Measurements from ENCODE around the gene VPS13A. TPM values are rescaled to one million over a fixed set of nuclear protein-coding genes. Genes with fewer than 3 reads are reported as not detected.

Gene VPS13A
- total RNA-seq, 2 experiments from 2014 or later = 34.4 to 37.0 TPM

DNA sequence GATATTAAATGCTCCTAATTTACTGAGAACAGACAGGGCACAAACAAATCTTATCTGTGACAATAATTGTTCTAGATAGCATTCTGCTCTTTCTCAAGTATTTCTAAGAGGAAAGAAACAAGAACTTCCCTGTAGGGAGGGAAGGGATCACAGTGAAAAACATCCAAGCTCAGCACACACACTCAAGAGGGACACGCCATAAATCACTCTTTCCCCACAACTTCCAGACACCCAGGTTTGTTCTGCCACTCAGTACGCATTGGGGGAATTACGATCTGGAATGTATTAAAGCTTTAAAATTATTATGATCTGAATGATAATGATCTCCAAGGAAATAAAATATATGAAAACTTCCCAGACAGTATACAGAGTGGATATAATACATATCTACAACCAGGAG is 249.4 kb downstream of the VPS13A start:
- Mint-ChIP-seq H3K27ac (no peak overlapping the region), H3K36me3 (ENCODE audit: low read depth) (peaks cover 2% of the 10 kb centered on the region), H3K4me1 (ENCODE audit: low read depth) (no peaks in the 10 kb centered on the region), H3K9me3 (peaks cover 2% of the 10 kb centered on the region), H3K27me3 (no peaks in the 10 kb centered on the region), H3K4me3 (no peak overlapping the region)
- ChIA-PET CTCF (no interaction called here), POLR2A (no interaction called here)
- ATAC-seq (no peak), DNase-seq (no peak)
- intact Hi-C loops (cut with micrococcal nuclease) = no loop called here
- TF ChIP-seq CTCF (IDR thresholded peaks at IDR 0.05) = no peak

DNA sequence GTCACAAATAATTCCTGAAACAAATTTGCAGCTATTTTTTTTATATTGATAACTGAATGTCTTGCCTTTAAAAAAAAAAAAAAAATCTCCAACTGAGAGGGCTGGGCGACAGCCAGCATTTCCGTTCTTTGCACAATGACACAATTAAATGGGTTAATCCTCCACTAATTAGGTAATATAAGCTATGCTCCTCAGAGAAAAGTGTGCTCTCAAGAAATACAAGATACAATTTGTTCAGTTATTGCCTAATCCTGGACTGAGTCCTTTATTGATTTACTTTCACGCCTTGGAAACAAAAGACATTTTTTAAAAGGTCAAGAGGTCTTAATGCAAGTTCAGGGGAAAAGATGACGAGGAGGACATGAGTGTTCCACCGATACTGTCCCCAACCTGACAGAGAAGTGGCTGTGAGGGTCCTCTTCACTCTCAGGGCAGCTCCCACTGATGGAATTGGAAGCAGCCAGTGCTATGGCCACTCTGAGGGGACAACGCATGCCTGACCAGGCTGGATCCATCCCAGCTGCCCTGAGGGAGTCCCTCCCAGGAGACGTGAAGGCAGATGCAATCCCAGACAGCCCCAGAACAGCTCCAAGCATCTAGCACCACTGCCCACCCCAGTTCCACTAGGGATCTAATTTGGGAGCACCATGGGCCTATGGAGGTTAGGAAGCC is 250.1 kb downstream of the VPS13A start:
- Mint-ChIP-seq H3K4me1 (ENCODE audit: low read depth) (no peaks in the 10 kb centered on the region), H3K4me3 (no peak overlapping the region), H3K9me3 (peaks cover 2% of the 10 kb centered on the region), H3K27me3 (no peaks in the 10 kb centered on the region), H3K36me3 (ENCODE audit: low read depth) (peaks cover 2% of the 10 kb centered on the region), H3K27ac (no peak overlapping the region)
- ATAC-seq (no peak), DNase-seq (no peak)
- POLR2A ChIA-PET = no interaction called here
- TF ChIP-seq CTCF (IDR thresholded peaks at IDR 0.05) = no peak
- intact Hi-C loops (cut with micrococcal nuclease) = no loop called here
- CTCF ChIA-PET = interaction anchor here (0.6 kb wide), 1 partner anchor 671 kb away, joined by 3 read pairs; no protein-coding TSS in a partner anchor

GRCh38 chr9:77429928-77430327 is 252.6 kb downstream of the VPS13A start:
- ChIA-PET POLR2A (no interaction called here), CTCF (interaction anchor here (1.4 kb wide), 1 partner anchor 27 kb away, joined by 8 read pairs; no protein-coding TSS in a partner anchor)
- Mint-ChIP-seq H3K9me3 (no peaks in the 10 kb centered on the region), H3K27ac (no peak overlapping the region), H3K4me3 (no peak overlapping the region), H3K4me1 (ENCODE audit: low read depth) (peaks cover 4% of the 10 kb centered on the region), H3K27me3 (no peaks in the 10 kb centered on the region), H3K36me3 (ENCODE audit: low read depth) (no peaks in the 10 kb centered on the region)
- no peak for ATAC-seq
- DNase-seq = no peak
- intact Hi-C loops (cut with micrococcal nuclease) = no loop called here
- TF ChIP-seq CTCF (IDR thresholded peaks at IDR 0.05) = no peak

DNA sequence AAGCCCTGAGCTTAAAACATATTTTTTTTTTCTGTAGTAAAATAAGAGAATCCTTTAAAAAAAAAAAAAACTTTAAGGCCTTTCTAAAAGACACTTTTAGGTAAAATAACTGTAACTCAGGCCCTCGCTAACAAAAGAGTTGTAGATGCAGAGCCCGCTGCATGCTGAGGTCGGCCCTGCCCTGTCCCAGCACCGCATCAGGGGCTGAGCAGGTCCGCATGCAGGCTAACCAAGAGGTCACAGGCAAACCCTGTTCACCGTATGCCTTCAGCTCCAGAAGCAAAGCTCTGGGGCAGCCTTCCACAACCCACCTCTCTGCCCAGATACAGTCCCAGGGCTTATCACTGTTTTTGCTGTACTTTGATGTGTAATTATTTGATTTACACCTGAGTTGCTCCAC is 254.7 kb downstream of the VPS13A start:
- CTCF ChIA-PET = interaction anchor here (1.2 to 4.1 kb wide), 4 partner anchors 18 to 603 kb away, joined by 3 to 44 read pairs (median 18); no protein-coding TSS in a partner anchor
- H3K9me3 Mint-ChIP-seq = no peaks in the 10 kb centered on the region
- POLR2A ChIA-PET = no interaction called here
- H3K4me3 Mint-ChIP-seq = no peak overlapping the region
- intact Hi-C loops (cut with micrococcal nuclease) = no loop called here
- H3K36me3 Mint-ChIP-seq (ENCODE audit: low read depth) = no peaks in the 10 kb centered on the region
- ATAC-seq = no peak
- H3K4me1 Mint-ChIP-seq (ENCODE audit: low read depth) = peaks cover 4% of the 10 kb centered on the region
- no peak for DNase-seq
- no peaks in the 10 kb centered on the region for H3K27me3 Mint-ChIP-seq
- no peak for TF ChIP-seq CTCF (IDR thresholded peaks at IDR 0.05)
- H3K27ac Mint-ChIP-seq = no peak overlapping the region

GRCh38 chr9:77433675-77434445 is 256.5 kb downstream of the VPS13A start:
- peak; percentile 89 for TF ChIP-seq CTCF (IDR thresholded peaks at IDR 0.05)
- no peak overlapping the region for H3K27ac Mint-ChIP-seq
- H3K9me3 Mint-ChIP-seq = no peaks in the 10 kb centered on the region
- H3K27me3 Mint-ChIP-seq = peaks cover 1% of the 10 kb centered on the region
- intact Hi-C loops (cut with micrococcal nuclease) = no loop called here
- peak; percentile 73 for DNase-seq
- H3K4me1 Mint-ChIP-seq (ENCODE audit: low read depth) = peaks cover 4% of the 10 kb centered on the region
- ChIA-PET CTCF (interaction anchor here (0.6 to 4.1 kb wide), 32 partner anchors 8 to 695 kb away, joined by 3 to 44 read pairs (median 4); no protein-coding TSS in a partner anchor), POLR2A (interaction anchor here (1.1 kb wide), 1 partner anchor 21 kb away, joined by 3 read pairs; no protein-coding TSS in a partner anchor)
- peak; percentile 92 for ATAC-seq
- no peak overlapping the region for H3K4me3 Mint-ChIP-seq
- H3K36me3 Mint-ChIP-seq (ENCODE audit: low read depth) = no peaks in the 10 kb centered on the region

Data from activated CD8-positive, alpha-beta T cell treated with anti-CD3 and anti-CD28 coated beads for 36 hours (primary cell).